GM12878 (cell line): ENCODE data around the gene ICE1. TPM values are rescaled to one million over a fixed set of nuclear protein-coding genes. Genes with fewer than 3 reads are reported as not detected.

Experiments
- ATAC-seq: fragments of 200-7000 bp; cut with Tn5 transposase; 3 replicates; pipeline ENCODE4 v1.9.1; 2020; ENCODE audit warnings: mild to moderate bottlenecking, moderate library complexity
- BruUV-seq: library from RNA; stranded (reverse); fragments of 400-500 nt; replicated peaks from 2 replicates; lab custom pipeline; 2021; lab: Mats Ljungman, UMichigan
- CTCF ChIA-PET: fragments of 300-600 bp; sonication (Branson Sonifier 250); formaldehyde crosslinking; extraction: SDS; loops from one replicate; lab custom pipeline; 2021; ENCODE audit warnings: inconsistent platforms; lab: Yijun Ruan, JAX
- POLR2A ChIA-PET: fragments of 350-600 bp; formaldehyde crosslinking; extraction: SDS; loops from one replicate; lab custom pipeline; 2021; ENCODE audit warnings: inconsistent platforms; lab: Charles Lee
- RAD21 ChIA-PET: fragments of 300-600 bp; sonication (Branson Sonifier 250); formaldehyde crosslinking; loops from one replicate; lab custom pipeline; 2023; ENCODE audit warnings: antibody characterized with exemption; ENCODE audit not compliant: unreplicated experiment; lab: Charles Lee
- SMC1A ChIA-PET: fragments of 300-600 bp; sonication (Branson Sonifier 250); formaldehyde crosslinking; loops from one replicate; lab custom pipeline; 2023; ENCODE audit not compliant: unreplicated experiment, uncharacterized antibody; lab: Charles Lee
- DNase-seq: peaks from one replicate; pipeline ENCODE4 v3.0.0-alpha.2; 2011; ENCODE audit warnings: low read depth, low spot score
- FAIRE-seq: peaks from 3 replicates; lab custom pipeline; 2011; peaks lifted over from hg19 to GRCh38; lab: Jason Lieb, UNC
- H2AFZ ChIP-seq: 2 replicates; pipeline ENCODE4 v1.6.0; 2011; ENCODE audit warnings: low read depth, low read length, control low read depth; ENCODE audit not compliant: control insufficient read depth
- H3K27ac ChIP-seq: 2 replicates; pipeline ENCODE4 v1.5.1; 2011; ENCODE audit warnings: control low read depth; ENCODE audit not compliant: control insufficient read depth, insufficient read depth
- H3K27me3 ChIP-seq, 2 experiments: replicated peaks in 1 of 2; 2 replicates each; pipeline versions ENCODE4 v1.6.0 to v1.6.1; 2011; ENCODE audit warnings: low read length in 1 of 2; ENCODE audit not compliant: control insufficient read depth in 2 of 2, insufficient read depth in 2 of 2
- H3K36me3 ChIP-seq, 2 experiments: 2 replicates each; pipeline ENCODE4 v1.5.1; 2011; ENCODE audit warnings: low read length in 1 of 2; ENCODE audit not compliant: control insufficient read depth in 2 of 2, insufficient read depth in 2 of 2
- H3K4me1 ChIP-seq: 2 replicates; pipeline ENCODE4 v1.6.1; 2011; ENCODE audit warnings: mild to moderate bottlenecking, low read length, moderate library complexity, mixed read lengths; ENCODE audit not compliant: control insufficient read depth, insufficient read depth
- H3K4me2 ChIP-seq: 2 replicates; pipeline ENCODE4 v1.6.0; 2011; ENCODE audit warnings: control low read depth; ENCODE audit not compliant: control insufficient read depth, insufficient read depth
- H3K4me3 ChIP-seq: fragments of 200-600 bp; sonication (generic); 2 replicates; pipeline ENCODE4 v1.5.1; 2016
- H3K79me2 ChIP-seq: 2 replicates; pipeline ENCODE4 v1.6.0; 2011; ENCODE audit warnings: low read length; ENCODE audit not compliant: control insufficient read depth, insufficient read depth
- H3K9ac ChIP-seq: 2 replicates; pipeline ENCODE4 v1.8.0; 2011; ENCODE audit warnings: low read length, control low read depth, mixed read lengths; ENCODE audit not compliant: control insufficient read depth, insufficient read depth
- H3K9me3 ChIP-seq: replicated peaks from 3 replicates; pipeline ENCODE4 v1.5.1; 2011; ENCODE audit warnings: mild to moderate bottlenecking, low read length; ENCODE audit not compliant: control insufficient read depth, insufficient read depth
- H4K20me1 ChIP-seq: 2 replicates; pipeline ENCODE4 v1.6.0; 2011; ENCODE audit not compliant: control insufficient read depth, insufficient read depth
- BRCA1 ChIP-seq: IDR thresholded peaks from 2 replicates; pipeline ENCODE4 v1.6.1; 2011; ENCODE audit warnings: low read depth, low read length, improper control_type of control experiment
- EP300 ChIP-seq, 2 experiments: fragments of 150-350 bp in 1 of 2; IDR thresholded peaks; 2 replicates each; pipeline ENCODE4 v1.6.1; 2011 to 2012; ENCODE audit warnings: low read depth in 2 of 2, low read length in 2 of 2, borderline replicate concordance in 1 of 2, improper control_type of control experiment in 1 of 2, inconsistent platforms in 1 of 2; ENCODE audit not compliant: control insufficient read depth in 1 of 2
- NFYA ChIP-seq: IDR thresholded peaks from 2 replicates; pipeline ENCODE4 v1.6.1; 2011; ENCODE audit warnings: low read depth, mild to moderate bottlenecking, low read length, improper control_type of control experiment, borderline replicate concordance
- NKRF ChIP-seq: fragments of 450-650 bp; conservative IDR thresholded peaks from 2 replicates; pipeline ENCODE4 v1.6.1; 2017; ENCODE audit warnings: mild to moderate bottlenecking, moderate library complexity
- YBX1 ChIP-seq: fragments of 450-650 bp; IDR thresholded peaks from 2 replicates; pipeline ENCODE4 v1.6.1; 2016; ENCODE audit warnings: antibody characterized with exemption
- YY1 ChIP-seq: IDR thresholded peaks from 2 replicates; pipeline ENCODE4 v1.6.1; 2011; ENCODE audit warnings: low read depth, mild to moderate bottlenecking, low read length
- ZBTB11 ChIP-seq: fragments of 450-650 bp; formaldehyde crosslinking; IDR thresholded peaks from 2 replicates; pipeline ENCODE4 v1.5.0; 2022; ENCODE audit warnings: mild to moderate bottlenecking, missing genetic modification characterization
- ZNF622 ChIP-seq: fragments of 450-650 bp; IDR thresholded peaks from 2 replicates; pipeline ENCODE4 v1.6.1; 2017; ENCODE audit warnings: mild to moderate bottlenecking, inconsistent platforms
- WGBS: methylation state at CpG from one replicate; pipeline ENCODE4 v1.1.6; 2016; ENCODE audit warnings: low lambda C conversion rate; ENCODE audit not compliant: insufficient replicate concordance, insufficient coverage; ENCODE audit errors: missing lambda C conversion rate; 5-methylcytosine and 5-hydroxymethylcytosine counted together
- in situ Hi-C: fragments of 300-500 bp; cut with MboI; formaldehyde crosslinking; loops from 9 replicates; pipeline ENCODE4 v1.14.3; 2018; ENCODE audit warnings: mixed read lengths
- intact Hi-C: fragments of 100-400 bp; cut with micrococcal nuclease; formaldehyde crosslinking; loops from one replicate; pipeline ENCODE4 v1.14.2; 2022; ENCODE audit not compliant: unreplicated experiment
- polyA plus RNA-seq, 11 experiments: library from polyadenylated mRNA; depleted of rRNA in 4 of 11; unstranded in 6 of 11; stranded (reverse) in 5 of 11; fragments of >200 nt; fragmentation: Nextera tagmentation in 4 of 11; fragmentation: Illumina TruSeq in 1 of 11; extraction: Ambion mirVana in 4 of 11; extraction: Trizol in 1 of 11; gene quantifications; 1 replicate in 1 of 11; 2 replicates in 10 of 11; pipeline versions ENCODE4 v1.2.1 to v1.2.3, GENCODE V29; 2011 to 2016; ENCODE audit warnings: inconsistent platforms in 2 of 11, missing spikeins in 2 of 11, low read depth in 1 of 11
- total RNA-seq, 4 experiments: library from RNA; depleted of rRNA in 3 of 4; stranded (reverse); fragments of >200 nt in 3 of 4; fragmentation: Illumina TruSeq in 1 of 4; extraction: Trizol in 1 of 4; gene quantifications; 2 replicates each; pipeline versions ENCODE4 v1.2.1 to v1.2.3, GENCODE V29; 2013 to 2021

The ICE1 gene
- total and polyA plus RNA-seq, 10 of the 15 experiments (the other 5 are each of a cell fraction or from before 2014, with no cell fraction given): 3.8 to 31.4 (median 18.9) TPM

GRCh38 chr5:5405441-5405840, 17.0 kb upstream of the ICE1 start:
- Histone ChIP-seq H3K36me3 (no peaks in the 10 kb centered on the region), H3K27me3 (no peaks in the 10 kb centered on the region), H3K9me3 (peaks cover 12% of the 10 kb centered on the region), H3K4me1 (no peaks in the 10 kb centered on the region), H3K9ac (no peak overlapping the region), H3K79me2 (no peaks in the 10 kb centered on the region), H3K27ac (no peak overlapping the region), H2AFZ (no peak overlapping the region), H3K4me2 (no peak overlapping the region), H3K4me3 (no peak overlapping the region), H4K20me1 (no peaks in the 10 kb centered on the region)
- in situ Hi-C loops: no loop called here
- ChIA-PET RAD21 (no interaction called here), CTCF (no interaction called here), POLR2A (no interaction called here), SMC1A (no interaction called here)
- 92% methylated on average over 1 of the region's 1 CpG for WGBS
- DNase-seq (no peak), FAIRE-seq (no peak), ATAC-seq (no peak)
- no TSS peak for BruUV-seq
- intact Hi-C loops: no loop called here
- no peak for TF ChIP-seq NFYA
- no peak for TF ChIP-seq NKRF
- TF ChIP-seq EP300 (IDR thresholded peaks at IDR 0.05; ENCODE audit: borderline replicate concordance in 1 of 2, control insufficient read depth in 1 of 2, low read depth in 2 of 2, low read length in 2 of 2): no peak
- TF ChIP-seq BRCA1: no peak
- no peak for TF ChIP-seq YY1
- TF ChIP-seq ZNF622: no peak
- no peak for TF ChIP-seq ZBTB11 (CRISPR knock-in tag)
- no peak for TF ChIP-seq YBX1
